AG04450 (cell line): ENCODE measurements around the gene ADGRF4. TPM values are rescaled to one million over a fixed set of nuclear protein-coding genes. Genes with fewer than 3 reads are reported as not detected.

Experiments used
- CTCF ChIA-PET: fragments of 300-600, 350-600 bp; formaldehyde crosslinking; extraction: SDS; loops from one replicate; lab custom pipeline; 2022; ENCODE audit warnings: antibody characterized with exemption, inconsistent platforms; lab: Charles Lee
- POLR2A ChIA-PET: fragments of 350-600 bp; formaldehyde crosslinking; extraction: SDS; loops from one replicate; lab custom pipeline; 2021; ENCODE audit warnings: antibody characterized with exemption, inconsistent platforms; lab: Yijun Ruan, JAX
- DNase-seq: peaks from one replicate; pipeline ENCODE4 v3.0.0-alpha.2; 2011; ENCODE audit warnings: low read depth, low spot score
- H3K27ac ChIP-seq: one replicate; pipeline ENCODE4 v1.5.1; 2012; ENCODE audit warnings: low read depth, low read length, control low read depth
- H3K27me3 ChIP-seq: one replicate; pipeline ENCODE4 v1.6.0; 2012; ENCODE audit warnings: low read length; ENCODE audit not compliant: control insufficient read depth, insufficient read depth
- H3K4me3 ChIP-seq: 2 replicates; pipeline ENCODE4 v1.5.1; 2011; ENCODE audit warnings: mild to moderate bottlenecking, low read depth, low read length, control low read depth
- H3K9me3 ChIP-seq: 2 replicates; pipeline ENCODE4 v1.5.1; 2012; ENCODE audit warnings: low read length; ENCODE audit not compliant: control insufficient read depth, insufficient read depth
- polyA minus RNA-seq: library from RNA; depleted of rRNA, polyadenylated mRNA; stranded (reverse); fragments of >200 nt; gene quantifications from 2 replicates; pipeline ENCODE4 v1.2.3, GENCODE V29; 2011; rRNA and poly(A)+ RNA removed
- polyA plus RNA-seq: library from polyadenylated mRNA; depleted of rRNA; stranded (reverse); fragments of >200 nt; gene quantifications from 2 replicates; pipeline ENCODE4 v1.2.3, GENCODE V29; 2011; rRNA removed
- TF ChIP-seq, protein P1 (sequence below): IDR thresholded peaks from 2 replicates; pipeline ENCODE4 v1.5.1; 2011; ENCODE audit warnings: low read depth, low read length, control low read depth, inconsistent platforms

ADGRF4 gene, protein sequence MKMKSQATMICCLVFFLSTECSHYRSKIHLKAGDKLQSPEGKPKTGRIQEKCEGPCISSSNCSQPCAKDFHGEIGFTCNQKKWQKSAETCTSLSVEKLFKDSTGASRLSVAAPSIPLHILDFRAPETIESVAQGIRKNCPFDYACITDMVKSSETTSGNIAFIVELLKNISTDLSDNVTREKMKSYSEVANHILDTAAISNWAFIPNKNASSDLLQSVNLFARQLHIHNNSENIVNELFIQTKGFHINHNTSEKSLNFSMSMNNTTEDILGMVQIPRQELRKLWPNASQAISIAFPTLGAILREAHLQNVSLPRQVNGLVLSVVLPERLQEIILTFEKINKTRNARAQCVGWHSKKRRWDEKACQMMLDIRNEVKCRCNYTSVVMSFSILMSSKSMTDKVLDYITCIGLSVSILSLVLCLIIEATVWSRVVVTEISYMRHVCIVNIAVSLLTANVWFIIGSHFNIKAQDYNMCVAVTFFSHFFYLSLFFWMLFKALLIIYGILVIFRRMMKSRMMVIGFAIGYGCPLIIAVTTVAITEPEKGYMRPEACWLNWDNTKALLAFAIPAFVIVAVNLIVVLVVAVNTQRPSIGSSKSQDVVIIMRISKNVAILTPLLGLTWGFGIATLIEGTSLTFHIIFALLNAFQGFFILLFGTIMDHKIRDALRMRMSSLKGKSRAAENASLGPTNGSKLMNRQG
- polyA plus RNA-seq = 0.02 TPM in 1 of 2 replicates, not detected in the other
- 0.05 TPM in 1 of 2 replicates, not detected in the other for polyA minus RNA-seq

DNA sequence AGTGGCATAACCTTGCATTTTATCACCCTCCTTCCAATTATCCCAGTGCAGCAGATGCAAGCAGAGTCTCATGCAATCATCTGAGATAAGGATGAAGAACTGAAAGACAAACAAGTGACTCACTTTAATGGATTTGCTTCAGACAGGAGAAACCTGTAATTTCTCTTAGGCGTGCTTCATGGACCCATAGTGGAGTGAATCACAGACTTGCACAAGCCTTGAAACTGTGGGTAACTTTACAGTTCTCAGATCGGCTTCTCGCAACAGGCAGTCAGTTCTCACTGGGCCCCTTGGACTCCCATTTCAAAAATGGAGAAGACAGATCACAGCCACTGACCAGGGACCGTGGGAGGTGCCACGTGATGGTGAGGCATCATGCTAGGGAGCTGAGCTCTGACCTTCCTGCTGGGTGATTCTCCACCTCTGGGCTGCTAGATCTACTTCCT, at the start of gene ADGRF4:
Gene ADGRF4 (plus strand): TSS at position 239 of the 446 bp plus-strand sequence. CDS start 8,666 bp downstream, outside the sequence.
- POLR2A ChIA-PET = no interaction called here
- H3K27ac ChIP-seq = no peak within 1 kb of the TSS
- no peaks in the 10 kb centered on the region for H3K9me3 ChIP-seq
- TF ChIP-seq, protein P1, sequence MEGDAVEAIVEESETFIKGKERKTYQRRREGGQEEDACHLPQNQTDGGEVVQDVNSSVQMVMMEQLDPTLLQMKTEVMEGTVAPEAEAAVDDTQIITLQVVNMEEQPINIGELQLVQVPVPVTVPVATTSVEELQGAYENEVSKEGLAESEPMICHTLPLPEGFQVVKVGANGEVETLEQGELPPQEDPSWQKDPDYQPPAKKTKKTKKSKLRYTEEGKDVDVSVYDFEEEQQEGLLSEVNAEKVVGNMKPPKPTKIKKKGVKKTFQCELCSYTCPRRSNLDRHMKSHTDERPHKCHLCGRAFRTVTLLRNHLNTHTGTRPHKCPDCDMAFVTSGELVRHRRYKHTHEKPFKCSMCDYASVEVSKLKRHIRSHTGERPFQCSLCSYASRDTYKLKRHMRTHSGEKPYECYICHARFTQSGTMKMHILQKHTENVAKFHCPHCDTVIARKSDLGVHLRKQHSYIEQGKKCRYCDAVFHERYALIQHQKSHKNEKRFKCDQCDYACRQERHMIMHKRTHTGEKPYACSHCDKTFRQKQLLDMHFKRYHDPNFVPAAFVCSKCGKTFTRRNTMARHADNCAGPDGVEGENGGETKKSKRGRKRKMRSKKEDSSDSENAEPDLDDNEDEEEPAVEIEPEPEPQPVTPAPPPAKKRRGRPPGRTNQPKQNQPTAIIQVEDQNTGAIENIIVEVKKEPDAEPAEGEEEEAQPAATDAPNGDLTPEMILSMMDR = no peak
- H3K4me3 ChIP-seq = no peak within 1 kb of the TSS
- no peak for DNase-seq
- CTCF ChIA-PET = interaction anchor here (1.3 kb wide), 1 partner anchor 67 kb away, joined by 3 read pairs; no protein-coding TSS in a partner anchor
- H3K27me3 ChIP-seq = no peaks in the 10 kb centered on the region

DNA sequence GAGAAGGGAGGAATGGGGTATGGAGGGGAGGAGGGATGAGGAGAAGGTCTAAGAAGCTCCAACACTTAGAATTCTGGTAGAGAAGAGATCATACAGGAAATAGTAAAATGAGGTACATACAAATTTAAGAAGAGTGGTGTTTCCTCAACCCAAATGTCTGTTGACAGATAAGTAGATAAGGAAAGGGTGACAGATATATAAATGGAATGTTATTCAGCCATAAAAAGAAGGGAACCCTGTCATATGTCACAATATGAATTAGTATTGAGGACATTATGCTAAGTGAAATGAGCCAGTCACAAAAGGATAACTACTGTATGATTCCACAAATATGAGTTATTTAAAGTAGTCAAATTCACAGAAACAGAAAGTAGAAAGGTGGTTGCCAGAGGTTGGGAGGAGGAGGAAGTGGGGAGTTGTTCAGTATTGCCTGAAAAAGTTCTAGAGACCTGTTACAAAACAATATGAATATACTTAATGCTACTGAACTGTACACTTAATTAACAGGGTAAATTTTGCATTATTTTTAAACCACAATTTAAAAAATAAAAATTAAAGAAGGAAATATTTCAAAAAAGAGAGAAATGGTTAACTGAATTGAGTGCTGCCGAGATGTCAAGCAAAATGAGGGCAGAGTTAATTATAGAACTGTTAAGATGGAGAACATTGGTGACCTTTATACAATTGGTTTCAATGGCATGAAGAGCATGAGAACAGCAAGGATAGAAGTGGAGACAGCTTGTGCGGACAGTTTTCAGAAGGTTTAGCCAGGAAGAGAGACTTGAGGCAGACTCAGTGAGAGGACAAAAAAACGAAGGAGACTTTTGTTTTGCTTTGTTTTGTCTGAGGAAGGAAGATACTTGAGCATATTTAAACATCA, 47.6 kb upstream of the ADGRF4 start:
- TF ChIP-seq, protein P1 = no peak
- Histone ChIP-seq H3K27me3 (no peaks in the 10 kb centered on the region), H3K9me3 (no peaks in the 10 kb centered on the region), H3K27ac (no peak overlapping the region), H3K4me3 (no peak overlapping the region)
- no peak for DNase-seq
- ChIA-PET POLR2A (no interaction called here), CTCF (interaction anchor here (2.6 kb wide), 1 partner anchor 19 kb away, joined by 14 read pairs; no protein-coding TSS in a partner anchor)

DNA sequence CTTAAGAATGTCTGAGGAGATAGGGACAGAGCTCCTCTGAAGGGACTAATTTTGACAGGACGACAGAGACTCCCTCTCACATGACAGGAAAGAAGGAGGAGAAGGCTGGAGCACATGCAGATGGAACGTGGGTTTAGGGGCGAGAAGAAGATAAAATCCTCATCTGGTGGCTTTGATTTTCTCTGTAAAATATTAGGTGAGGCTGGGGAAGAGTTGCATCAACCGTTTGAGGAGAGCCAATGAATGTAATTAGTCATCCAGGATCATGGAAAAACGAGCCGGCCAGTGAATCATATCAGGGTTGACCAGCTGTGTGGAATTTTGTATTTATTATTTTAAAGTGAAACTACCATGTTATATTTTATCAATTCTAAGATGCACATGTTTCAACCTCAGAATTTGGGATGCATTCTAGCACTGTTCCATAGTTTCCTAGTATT, 46.9 kb upstream of the ADGRF4 start:
- ChIA-PET CTCF (interaction anchor here (1.4 to 2.6 kb wide), 2 partner anchors 20 to 136 kb away, joined by 4 to 14 read pairs; no protein-coding TSS in a partner anchor), POLR2A (no interaction called here)
- TF ChIP-seq, protein P1 = no peak
- Histone ChIP-seq H3K27me3 (peaks cover 3% of the 10 kb centered on the region), H3K4me3 (no peak overlapping the region), H3K27ac (no peak overlapping the region), H3K9me3 (no peaks in the 10 kb centered on the region)
- DNase-seq = peak; percentile 16

DNA sequence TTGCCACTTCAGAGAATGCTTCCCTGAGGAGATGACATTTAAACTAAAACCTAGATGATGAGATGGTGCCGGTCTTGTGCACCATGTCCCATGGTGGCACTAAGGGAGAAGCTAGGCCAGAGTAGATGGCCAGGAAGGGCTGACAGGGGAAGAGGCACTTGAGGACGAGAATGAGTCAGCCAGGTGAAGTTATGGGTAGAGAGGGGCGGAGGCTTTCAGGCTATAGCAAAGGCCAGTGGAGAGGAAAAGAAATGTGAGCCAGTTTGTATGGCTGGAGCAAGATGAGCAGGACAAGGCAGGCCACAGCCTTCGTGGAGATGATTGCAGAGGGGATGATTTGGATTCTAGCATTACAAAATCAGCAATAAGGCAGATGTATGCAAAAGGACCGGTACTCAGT, 44.7 kb upstream of the ADGRF4 start:
- POLR2A ChIA-PET = no interaction called here
- H3K9me3 ChIP-seq = no peaks in the 10 kb centered on the region
- H3K4me3 ChIP-seq = no peak overlapping the region
- H3K27me3 ChIP-seq = peaks cover 3% of the 10 kb centered on the region
- H3K27ac ChIP-seq = no peak overlapping the region
- CTCF ChIA-PET = no interaction called here
- TF ChIP-seq, protein P1 = no peak
- no peak for DNase-seq
